IPS-20b (cell line): ENCODE data around the gene LRRC71.

ENCODE experiments used
- H3K27ac ChIP-seq: one replicate; pipeline ENCODE4 v1.5.1; 2013; ENCODE audit warnings: low read length
- H3K27me3 ChIP-seq: 2 replicates; pipeline ENCODE4 v1.6.1; 2013; ENCODE audit warnings: mild to moderate bottlenecking, low read length, inconsistent platforms; ENCODE audit not compliant: insufficient read depth
- H3K36me3 ChIP-seq: 2 replicates; pipeline ENCODE4 v1.6.1; 2013; ENCODE audit warnings: low read depth, mild to moderate bottlenecking, inconsistent platforms, low read length, moderate library complexity; ENCODE audit not compliant: insufficient read depth
- H3K4me1 ChIP-seq: 2 replicates; pipeline ENCODE4 v1.6.1; 2013; ENCODE audit warnings: mild to moderate bottlenecking, control low read depth, inconsistent platforms, low read length, moderate library complexity; ENCODE audit not compliant: insufficient read depth
- H3K4me3 ChIP-seq: 2 replicates; pipeline ENCODE4 v1.5.1; 2013; ENCODE audit warnings: mild to moderate bottlenecking, low read length, inconsistent platforms
- H3K9ac ChIP-seq: 2 replicates; pipeline ENCODE4 v1.6.1; 2013; ENCODE audit warnings: low read depth, mild to moderate bottlenecking, inconsistent platforms, low read length, moderate library complexity
- H3K9me3 ChIP-seq: 2 replicates; pipeline ENCODE4 v1.6.1; 2013; ENCODE audit warnings: mild to moderate bottlenecking, low read depth, low read length, inconsistent platforms; ENCODE audit not compliant: insufficient read depth

The LRRC71 gene

GRCh38 chr1:156933136-156933535 lies 12.7 kb downstream of the LRRC71 start:
- Histone ChIP-seq H3K36me3 (peaks cover 25% of the 10 kb centered on the region), H3K27me3 (peaks cover 31% of the 10 kb centered on the region), H3K9ac (no peak overlapping the region), H3K27ac (no peak overlapping the region), H3K4me1 (no peaks in the 10 kb centered on the region), H3K9me3 (no peaks in the 10 kb centered on the region), H3K4me3 (no peak overlapping the region)

- H3K4me1 ChIP-seq, result no peaks in the 10 kb centered on the region
- H3K4me3 ChIP-seq, result no peak overlapping the region
- no peaks in the 10 kb centered on the region for H3K9me3 ChIP-seq
- no peak overlapping the region for H3K9ac ChIP-seq
- H3K27me3 ChIP-seq, result peaks cover 10% of the 10 kb centered on the region
- H3K27ac ChIP-seq, result no peak overlapping the region
- H3K36me3 ChIP-seq, result peaks cover 50% of the 10 kb centered on the region
Measured at GRCh38 chr1:156935505-156936128, 15.2 kb downstream of the LRRC71 start.

- H3K36me3 ChIP-seq, result peaks cover 56% of the 10 kb centered on the region
- H3K9ac ChIP-seq, result no peak overlapping the region
Measured at GRCh38 chr1:156936191-156936590, 15.8 kb downstream of the LRRC71 start.

GRCh38 chr1:156936721-156937220 lies 16.3 kb downstream of the LRRC71 start:
- no peaks in the 10 kb centered on the region for H3K9me3 ChIP-seq
- H3K4me1 ChIP-seq, result no peaks in the 10 kb centered on the region
- H3K27ac ChIP-seq, result no peak overlapping the region
- H3K27me3 ChIP-seq, result no peaks in the 10 kb centered on the region; the same call in 1 of the 2 replicates
- H3K4me3 ChIP-seq, result no peak overlapping the region
- H3K9ac ChIP-seq, result no peak overlapping the region
- H3K36me3 ChIP-seq, result peaks cover 61% of the 10 kb centered on the region

More at GRCh38 chr1:156936191-156936590, 15.8 kb downstream of the LRRC71 start:
- Histone ChIP-seq H3K9me3 (no peaks in the 10 kb centered on the region), H3K27me3 (peaks cover 4% of the 10 kb centered on the region), H3K4me3 (no peak overlapping the region), H3K4me1 (no peaks in the 10 kb centered on the region), H3K27ac (no peak overlapping the region)

GRCh38 chr1:156937883-156938282 lies 17.5 kb downstream of the LRRC71 start:
- Histone ChIP-seq H3K9me3 (no peaks in the 10 kb centered on the region), H3K9ac (no peak overlapping the region), H3K27ac (no peak overlapping the region), H3K36me3 (peaks cover 72% of the 10 kb centered on the region), H3K27me3 (no peaks in the 10 kb centered on the region), H3K4me3 (no peak overlapping the region), H3K4me1 (no peaks in the 10 kb centered on the region)

- Histone ChIP-seq H3K27ac (no peak overlapping the region), H3K4me3 (no peak overlapping the region), H3K9me3 (no peaks in the 10 kb centered on the region), H3K4me1 (no peaks in the 10 kb centered on the region), H3K27me3 (no peaks in the 10 kb centered on the region), H3K9ac (no peak overlapping the region), H3K36me3 (peaks cover 80% of the 10 kb centered on the region)
Measured at GRCh38 chr1:156938813-156939212, 18.4 kb downstream of the LRRC71 start.

- peaks cover 91% of the 10 kb centered on the region for H3K36me3 ChIP-seq
- no peak overlapping the region for H3K27ac ChIP-seq
- H3K27me3 ChIP-seq, result no peaks in the 10 kb centered on the region
- no peaks in the 10 kb centered on the region for H3K9me3 ChIP-seq
- H3K9ac ChIP-seq, result no peak overlapping the region
- no peak overlapping the region for H3K4me3 ChIP-seq
- no peaks in the 10 kb centered on the region for H3K4me1 ChIP-seq
Measured at GRCh38 chr1:156939786-156940334, 19.4 kb downstream of the LRRC71 start.

- Histone ChIP-seq H3K4me1 (no peaks in the 10 kb centered on the region), H3K36me3 (peaks cover 98% of the 10 kb centered on the region), H3K27me3 (no peaks in the 10 kb centered on the region)
Measured at GRCh38 chr1:156941675-156942074, 21.2 kb downstream of the LRRC71 start.

GRCh38 chr1:156942176-156942575 lies 21.7 kb downstream of the LRRC71 start:
- Histone ChIP-seq H3K4me3 (no peak overlapping the region), H3K36me3 (peaks cover 98% of the 10 kb centered on the region), H3K4me1 (no peaks in the 10 kb centered on the region), H3K27ac (no peak overlapping the region), H3K9ac (no peak overlapping the region), H3K9me3 (no peaks in the 10 kb centered on the region), H3K27me3 (no peaks in the 10 kb centered on the region)

More at GRCh38 chr1:156941675-156942074, 21.2 kb downstream of the LRRC71 start:
- H3K4me3 ChIP-seq, result no peak overlapping the region
- H3K9ac ChIP-seq, result no peak overlapping the region
- no peaks in the 10 kb centered on the region for H3K9me3 ChIP-seq
- H3K27ac ChIP-seq, result no peak overlapping the region

GRCh38 chr1:156942576-156942975 lies 22.1 kb downstream of the LRRC71 start:
- peaks cover 98% of the 10 kb centered on the region for H3K36me3 ChIP-seq
- H3K27me3 ChIP-seq, result no peaks in the 10 kb centered on the region
- H3K4me3 ChIP-seq, result no peak overlapping the region
- no peaks in the 10 kb centered on the region for H3K4me1 ChIP-seq
- H3K9ac ChIP-seq, result no peak overlapping the region
- no peaks in the 10 kb centered on the region for H3K9me3 ChIP-seq
- H3K27ac ChIP-seq, result no peak overlapping the region

- Histone ChIP-seq H3K27me3 (no peaks in the 10 kb centered on the region), H3K4me3 (no peak overlapping the region), H3K4me1 (no peaks in the 10 kb centered on the region), H3K9ac (no peak overlapping the region), H3K9me3 (no peaks in the 10 kb centered on the region), H3K36me3 (peaks cover 99% of the 10 kb centered on the region), H3K27ac (no peak overlapping the region)
Measured at GRCh38 chr1:156943756-156944155, 23.3 kb downstream of the LRRC71 start.

GRCh38 chr1:156944268-156944667 lies 23.8 kb downstream of the LRRC71 start:
- Histone ChIP-seq H3K27ac (no peak overlapping the region), H3K9ac (no peak overlapping the region), H3K27me3 (no peaks in the 10 kb centered on the region), H3K36me3 (peaks cover 98% of the 10 kb centered on the region), H3K9me3 (no peaks in the 10 kb centered on the region), H3K4me1 (no peaks in the 10 kb centered on the region), H3K4me3 (no peak overlapping the region)
